OCI-LY7 (cell line): ENCODE measurements around the gene FAM110D. TPM values are rescaled to one million over a fixed set of nuclear protein-coding genes. Genes with fewer than 3 reads are reported as not detected.

Source experiments
- BruUV-seq: library from RNA; stranded (reverse); fragments of 400-500 nt; replicated peaks from 2 replicates; lab custom pipeline; 2021; lab: Mats Ljungman, UMichigan
- CTCF ChIA-PET: fragments of 300-600 bp; sonication (Branson Sonifier 250); formaldehyde crosslinking; loops from one replicate; lab custom pipeline; 2022; ENCODE audit warnings: antibody characterized with exemption; ENCODE audit not compliant: unreplicated experiment; lab: Charles Lee
- POLR2A ChIA-PET: fragments of 300-600 bp; sonication (Branson Sonifier 250); formaldehyde crosslinking; loops from one replicate; lab custom pipeline; 2022; ENCODE audit warnings: antibody characterized with exemption; lab: Charles Lee
- DNase-seq: peaks from one replicate; pipeline ENCODE4 v3.0.0-alpha.2; 2015; ENCODE audit warnings: low spot score
- H2AFZ ChIP-seq: fragments of 200-600 bp; sonication (generic), shearing (Covaris generic); 2 replicates; pipeline ENCODE4 v1.6.1; 2014; ENCODE audit warnings: mild to moderate bottlenecking, antibody characterized with exemption, low read length, moderate library complexity
- H3K27ac ChIP-seq: fragments of 200-600 bp; sonication (generic); 2 replicates; pipeline ENCODE4 v1.5.1; 2014; ENCODE audit warnings: mixed run types, low read depth, mild to moderate bottlenecking, moderate library complexity, low read length, inconsistent platforms; ENCODE audit not compliant: poor library complexity, severe bottlenecking
- H3K36me3 ChIP-seq: fragments of 200-600 bp; sonication (generic); 2 replicates; pipeline ENCODE4 v1.6.1; 2014; ENCODE audit warnings: mild to moderate bottlenecking, antibody characterized with exemption, low read length, moderate library complexity, mixed read lengths; ENCODE audit not compliant: insufficient read depth
- H3K4me1 ChIP-seq: fragments of 200-600 bp; sonication (generic); 2 replicates; pipeline ENCODE4 v1.5.1; 2014; ENCODE audit warnings: mild to moderate bottlenecking, low read length; ENCODE audit not compliant: insufficient read depth, poor library complexity, severe bottlenecking
- H3K4me2 ChIP-seq: fragments of 200-600 bp; sonication (generic); 2 replicates; pipeline ENCODE4 v1.6.1; 2014; ENCODE audit warnings: mild to moderate bottlenecking, low read length
- H3K4me3 ChIP-seq: fragments of 200-600 bp; sonication (generic); 2 replicates; pipeline ENCODE4 v1.5.1; 2014; ENCODE audit warnings: mild to moderate bottlenecking, low read depth, low read length; ENCODE audit not compliant: poor library complexity, severe bottlenecking
- H3K79me2 ChIP-seq: fragments of 200-600 bp; sonication (generic); 2 replicates; pipeline ENCODE4 v1.6.1; 2016; ENCODE audit warnings: low read depth, mild to moderate bottlenecking, low read length, moderate library complexity, mixed read lengths; ENCODE audit not compliant: insufficient read depth
- H3K9me2 ChIP-seq: fragments of 200-600 bp; sonication (generic); 2 replicates; pipeline ENCODE4 v1.6.1; 2016; ENCODE audit warnings: mild to moderate bottlenecking, low read length, mixed read lengths; ENCODE audit not compliant: insufficient read depth
- H3K9me3 ChIP-seq: fragments of 200-600 bp; sonication (generic); 2 replicates; pipeline ENCODE4 v1.6.1; 2014; ENCODE audit warnings: mild to moderate bottlenecking, mixed run types, low read length, mixed read lengths
- H4K20me1 ChIP-seq: fragments of 200-600 bp; sonication (generic); 2 replicates; pipeline ENCODE4 v1.6.1; 2014; ENCODE audit warnings: mild to moderate bottlenecking, antibody characterized with exemption, low read length, moderate library complexity, mixed read lengths; ENCODE audit not compliant: insufficient read depth
- CTCF ChIP-seq: fragments of 200-600 bp; sonication (generic); conservative IDR thresholded peaks from 2 replicates; pipeline ENCODE4 v1.5.1; 2014; ENCODE audit warnings: mild to moderate bottlenecking, antibody characterized with exemption, low read length, moderate library complexity, mixed read lengths
- EZH2phosphoT487 ChIP-seq: fragments of 200-600 bp; sonication (generic); IDR thresholded peaks from 2 replicates; pipeline ENCODE4 v1.6.1; 2018; ENCODE audit warnings: low read depth, borderline replicate concordance, mild to moderate bottlenecking, mixed run types, antibody characterized with exemption, low read length, moderate library complexity, mixed read lengths
- intact Hi-C: fragments of 100-400 bp; cut with micrococcal nuclease; formaldehyde crosslinking; loops from one replicate; pipeline ENCODE4 v1.10.0; 2022; ENCODE audit not compliant: unreplicated experiment
- total RNA-seq, 2 experiments: library from RNA; depleted of rRNA in 1 of 2; stranded (reverse); fragments of >200 nt in 1 of 2; shearing (Covaris generic) in 1 of 2; gene quantifications; 2 replicates each; pipeline ENCODE4 v1.2.3, GENCODE V29; 2014 to 2022

Gene FAM110D
- total RNA-seq, 2 experiments from 2014 or later, result 0.11 TPM; not detected in 1

GRCh38 chr1:26195805-26196204 is 36.9 kb downstream of the FAM110D start:
- CTCF ChIA-PET, result no interaction called here

GRCh38 chr1:26197301-26197700 is 38.4 kb downstream of the FAM110D start:
- no peaks in the 10 kb centered on the region for H3K9me2 ChIP-seq
- H3K9me3 ChIP-seq, result no peaks in the 10 kb centered on the region
- intact Hi-C loops, result no loop called here
- no peaks in the 10 kb centered on the region for H3K36me3 ChIP-seq
- no peaks in the 10 kb centered on the region for H4K20me1 ChIP-seq
- no peaks in the 10 kb centered on the region for H3K79me2 ChIP-seq
- no peak overlapping the region for H3K4me2 ChIP-seq
- DNase-seq, result no peak
- H3K4me1 ChIP-seq, result no peaks in the 10 kb centered on the region
- ChIA-PET CTCF (interaction anchor here (0.6 kb wide), 1 partner anchor 38 kb away, joined by 7 read pairs; no protein-coding TSS in a partner anchor), POLR2A (interaction anchor here (0.5 kb wide), 1 partner anchor 193 kb away, joined by 3 read pairs; no protein-coding TSS in a partner anchor)
- no peak overlapping the region for H3K27ac ChIP-seq
- H2AFZ ChIP-seq, result no peak overlapping the region
- no peak overlapping the region for H3K4me3 ChIP-seq
- TF ChIP-seq EZH2phosphoT487 (no peak), CTCF (no peak)
- no TSS peak for BruUV-seq

More at GRCh38 chr1:26195805-26196204, 36.9 kb downstream of the FAM110D start:
- no peak overlapping the region for H2AFZ ChIP-seq
- intact Hi-C loops, result no loop called here
- no peaks in the 10 kb centered on the region for H3K9me3 ChIP-seq
- DNase-seq, result no peak
- no peaks in the 10 kb centered on the region for H3K9me2 ChIP-seq
- no peaks in the 10 kb centered on the region for H3K79me2 ChIP-seq
- no TSS peak for BruUV-seq
- POLR2A ChIA-PET, result interaction anchor here (0.7 kb wide), 1 partner anchor 270 kb away, joined by 4 read pairs; no protein-coding TSS in a partner anchor
- no peaks in the 10 kb centered on the region for H3K4me1 ChIP-seq
- no peak overlapping the region for H3K4me2 ChIP-seq
- no peak overlapping the region for H3K4me3 ChIP-seq
- H4K20me1 ChIP-seq, result no peaks in the 10 kb centered on the region
- no peak overlapping the region for H3K27ac ChIP-seq
- TF ChIP-seq CTCF (no peak), EZH2phosphoT487 (no peak)
- no peaks in the 10 kb centered on the region for H3K36me3 ChIP-seq

- no TSS peak for BruUV-seq
- Histone ChIP-seq H3K79me2 (no peaks in the 10 kb centered on the region), H3K9me2 (no peaks in the 10 kb centered on the region), H3K27ac (no peak overlapping the region), H4K20me1 (no peaks in the 10 kb centered on the region), H3K4me1 (no peaks in the 10 kb centered on the region), H3K9me3 (no peaks in the 10 kb centered on the region), H3K36me3 (no peaks in the 10 kb centered on the region), H3K4me2 (no peak overlapping the region), H3K4me3 (no peak overlapping the region), H2AFZ (no peak overlapping the region)
- DNase-seq, result no peak
- intact Hi-C loops, result no loop called here
- TF ChIP-seq EZH2phosphoT487, result no peak
- no peak for TF ChIP-seq CTCF
- ChIA-PET CTCF (interaction anchor here (0.6 kb wide), 1 partner anchor 37 kb away, joined by 7 read pairs; no protein-coding TSS in a partner anchor), POLR2A (interaction anchor here (0.5 kb wide), 1 partner anchor 193 kb away, joined by 3 read pairs; no protein-coding TSS in a partner anchor)
These were observed 38.9 kb downstream of the FAM110D start for GRCh38 chr1:26197813-26198212.
